Mucosa of descending colon (tissue), 3 donors: ENCODE data around the gene ANKRD37. TPM values are rescaled to one million over a fixed set of nuclear protein-coding genes. Genes with fewer than 3 reads are reported as not detected.

ENCODE experiments used
- ATAC-seq: fragments of 200-7000 bp; cut with Tn5 transposase; one replicate; pipeline ENCODE4 v1.9.1; 2020; ENCODE audit warnings: mild to moderate bottlenecking, moderate library complexity
- DNase-seq, 3 donors: peaks; one replicate each; pipeline ENCODE4 v3.0.0-alpha.2; 2020
- H3K36me3 ChIP-seq: fragments of 200-600 bp; one replicate; pipeline ENCODE4 v1.8.0; 2021; ENCODE audit warnings: low read depth, mild to moderate bottlenecking
- H3K4me1 ChIP-seq: fragments of 200-600 bp; one replicate; pipeline ENCODE4 v1.8.0; 2021; ENCODE audit warnings: low read depth, mild to moderate bottlenecking
- H3K4me3 ChIP-seq: fragments of 200-600 bp; one replicate; pipeline ENCODE4 v1.8.0; 2021; ENCODE audit warnings: mild to moderate bottlenecking
- H3K9me3 ChIP-seq: fragments of 200-600 bp; one replicate; pipeline ENCODE4 v1.8.0; 2021; ENCODE audit warnings: mild to moderate bottlenecking
- CTCF ChIP-seq: fragments of 200-600 bp; IDR thresholded peaks from one replicate; pipeline ENCODE4 v1.8.0; 2022; ENCODE audit warnings: antibody characterized with exemption, mild to moderate bottlenecking
- intact Hi-C, 2 donors: fragments of 100-400 bp; cut with DNase I in 1 of 2; cut with micrococcal nuclease in 1 of 2; formaldehyde crosslinking; loops; one replicate each; pipeline versions ENCODE4 v1.11.0 to v1.11.1; 2022; cut with DNase I, micrococcal nuclease
- total RNA-seq, 3 donors: library from RNA; stranded (reverse); fragmentation: NEBNext Ultra II Directional in 2 of 3; extraction: Animal tissue kit (Norgen Biotek cat#: 25700) in 2 of 3; gene quantifications; one replicate each; pipeline versions ENCODE4 v1.2.1 to v1.2.4, GENCODE V29; 2021 to 2023
- donor health status: DM: no; HTN: no; CAD: no; lungs with moderate emphysema.
- donor health status: DM: no; HTN: no; CAD: no.
- donor health status: DM: no; HTN: yes; CAD: no.

ANKRD37 gene
- total RNA-seq, 3 donors from 2014 or later: 7.6 to 14.2 (median 9.7) TPM

DNA sequence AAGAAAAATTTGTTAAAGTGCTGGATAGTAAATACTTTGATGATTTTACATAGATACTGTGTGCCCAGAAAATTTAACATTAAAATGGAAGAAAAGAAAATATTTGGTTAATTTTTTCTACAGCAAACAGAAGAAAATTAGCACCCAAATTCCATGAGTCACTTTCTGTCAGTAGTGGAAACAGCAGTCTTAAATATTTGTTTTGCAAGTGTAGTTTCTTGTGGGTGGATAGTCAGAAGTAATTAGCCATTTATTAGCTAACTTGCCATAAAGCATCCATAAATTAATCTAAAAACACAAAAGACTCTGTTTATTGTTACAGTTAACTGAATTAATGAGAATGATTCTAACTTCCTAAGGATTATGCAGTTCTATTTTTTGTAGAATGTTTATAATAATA lies 38.8 kb downstream of the ANKRD37 start:
- intact Hi-C loops: no loop called here
- no peaks in the 10 kb centered on the region for H3K36me3 ChIP-seq
- ATAC-seq (no peak), DNase-seq (no peak)
- no peaks in the 10 kb centered on the region for H3K4me1 ChIP-seq
- H3K4me3 ChIP-seq: no peak overlapping the region
- no peak for TF ChIP-seq CTCF
- no peaks in the 10 kb centered on the region for H3K9me3 ChIP-seq

DNA sequence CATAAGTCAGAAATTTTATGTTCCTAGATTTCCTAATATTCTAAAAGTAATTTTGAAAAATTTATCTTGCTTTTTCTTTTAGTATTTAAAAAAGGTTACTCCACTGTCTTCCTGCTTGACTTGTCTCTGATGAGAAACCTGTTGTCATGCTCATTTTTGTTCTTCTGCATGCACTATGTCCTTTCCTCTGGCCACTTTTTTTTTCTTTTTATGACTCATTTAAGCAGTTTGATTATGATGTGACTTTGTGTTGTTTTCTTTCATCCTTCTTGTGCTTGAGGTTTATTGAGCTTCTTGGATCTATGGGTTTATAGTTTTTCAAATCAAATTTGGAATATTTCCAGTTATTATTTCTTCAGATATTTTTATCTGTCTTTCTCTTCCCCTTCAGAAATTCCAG lies 41.2 kb downstream of the ANKRD37 start:
- no peaks in the 10 kb centered on the region for H3K36me3 ChIP-seq
- ATAC-seq (no peak), DNase-seq (no peak)
- TF ChIP-seq CTCF: no peak
- no peaks in the 10 kb centered on the region for H3K9me3 ChIP-seq
- H3K4me1 ChIP-seq: no peaks in the 10 kb centered on the region
- H3K4me3 ChIP-seq: no peak overlapping the region
- intact Hi-C loops: no loop called here

DNA sequence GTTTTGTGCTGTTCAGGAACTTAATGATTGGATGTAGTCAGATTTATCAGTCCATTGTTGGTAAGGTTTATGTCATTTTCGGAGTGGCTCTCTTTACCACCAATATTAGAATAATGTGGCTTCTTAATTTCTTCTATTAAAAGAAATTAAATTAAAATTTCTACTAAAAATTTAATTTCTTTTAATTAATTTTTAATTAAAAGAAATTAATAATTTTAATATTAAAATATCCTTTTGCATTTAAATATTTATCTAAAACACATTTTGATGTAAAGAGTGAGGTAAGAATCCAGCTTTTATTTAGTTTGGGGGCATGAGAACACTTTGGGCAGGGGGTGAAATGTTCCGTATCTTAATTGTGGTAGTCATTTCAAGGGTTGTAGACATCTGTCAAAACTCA lies 44.8 kb downstream of the ANKRD37 start:
- no peaks in the 10 kb centered on the region for H3K36me3 ChIP-seq
- DNase-seq (no peak), ATAC-seq (no peak)
- H3K4me1 ChIP-seq: no peaks in the 10 kb centered on the region
- intact Hi-C loops: no loop called here
- no peak overlapping the region for H3K4me3 ChIP-seq
- H3K9me3 ChIP-seq: no peaks in the 10 kb centered on the region
- no peak for TF ChIP-seq CTCF

DNA sequence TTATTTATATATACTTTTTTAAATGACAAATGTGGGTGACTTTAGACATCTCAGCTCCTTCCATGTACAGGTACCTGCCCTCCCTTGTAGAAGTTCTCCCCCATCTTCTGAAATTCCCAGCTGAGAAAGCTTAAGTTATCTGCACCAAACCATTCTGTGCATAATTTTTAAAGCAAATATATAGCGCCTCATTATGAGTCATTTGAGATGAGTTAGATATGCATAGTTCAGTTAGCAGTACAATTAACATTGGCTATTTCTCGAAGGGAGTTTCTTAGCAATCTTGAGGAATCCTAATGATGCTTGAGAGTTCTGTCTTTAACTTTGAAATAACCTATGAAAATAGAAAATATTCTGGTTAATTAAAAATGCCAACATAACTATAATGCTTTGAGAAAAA lies 48.6 kb downstream of the ANKRD37 start:
- Histone ChIP-seq H3K4me1 (no peaks in the 10 kb centered on the region), H3K9me3 (no peaks in the 10 kb centered on the region), H3K4me3 (no peak overlapping the region), H3K36me3 (no peaks in the 10 kb centered on the region)
- no peak for TF ChIP-seq CTCF
- ATAC-seq (no peak), DNase-seq (no peak)
- intact Hi-C loops: no loop called here

Other genes with a start within 250 kb of the ANKRD37 start
- 10 to 100 TPM; 12.4 to 44.3 (median 16.6) TPM for gene CFAP97, start 192.8 kb upstream of the ANKRD37 start, total RNA-seq
- 10 to 100 TPM; 10.8 to 29.7 (median 16.8) TPM for gene SNX25, start 187.2 kb upstream of the ANKRD37 start, total RNA-seq
- gene LRP2BP, start 917 bp upstream of the ANKRD37 start, total RNA-seq: 1 to 10 TPM in 1 of 3 donors, under 1 TPM in 2; 0.35 to 1.3 (median 0.41) TPM
- gene UFSP2, start 29.1 kb downstream of the ANKRD37 start, total RNA-seq: 10 to 100 TPM; 19.3 to 32.9 (median 20.2) TPM
- 1 to 10 TPM in 2 of 3 donors, under 1 TPM in 1; 0.69 to 5.4 (median 1.8) TPM for gene CCDC110, start 74.9 kb downstream of the ANKRD37 start, total RNA-seq
- 100 to 1,000 TPM in 1 of 3 donors, 10 to 100 TPM in 1, 1 to 10 TPM in 1; 8.9 to 193 (median 16.5) TPM for gene PDLIM3, start 138.7 kb downstream of the ANKRD37 start, total RNA-seq